Mammary epithelial cell (primary cell): ENCODE measurements around the gene PTK6.

ENCODE experiments used
- EZH2 ChIP-seq: IDR thresholded peaks from 2 replicates; pipeline ENCODE4 v1.6.1; 2012; ENCODE audit warnings: low read length, inconsistent platforms, borderline replicate concordance
- TF ChIP-seq, protein P1 (sequence below), 2 donors: IDR thresholded peaks in 1 of 2; conservative IDR thresholded peaks in 1 of 2; 2 replicates each; pipeline ENCODE4 v1.5.1; 2011 to 2012; ENCODE audit warnings: inconsistent platforms in 2 of 2, low read length in 2 of 2, mild to moderate bottlenecking in 2 of 2, control low read depth in 1 of 2, low read depth in 1 of 2; ENCODE audit not compliant: insufficient read depth in 1 of 2; ENCODE audit errors: extremely low read depth in 1 of 2

DNA sequence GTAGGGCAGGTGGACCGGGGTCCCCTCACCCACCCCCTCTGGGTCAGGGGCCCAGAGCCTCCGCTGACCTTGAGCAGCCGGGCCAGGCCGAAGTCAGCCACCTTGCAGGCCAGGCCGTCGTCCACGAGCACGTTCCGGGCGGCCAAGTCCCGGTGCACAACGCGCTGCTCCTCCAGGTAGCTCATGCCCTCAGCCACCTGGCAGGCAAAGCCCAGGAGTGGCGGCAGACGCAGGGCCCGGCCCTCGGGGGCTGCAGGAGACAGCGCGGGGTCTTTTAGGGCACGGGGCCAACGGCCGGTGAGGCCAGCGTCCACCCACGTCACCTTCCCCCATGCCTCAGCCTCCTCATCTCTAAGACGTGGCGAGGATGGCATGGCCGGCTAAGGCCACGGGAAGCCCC, 4.2 kb upstream of the PTK6 start:
- TF ChIP-seq, protein P1, sequence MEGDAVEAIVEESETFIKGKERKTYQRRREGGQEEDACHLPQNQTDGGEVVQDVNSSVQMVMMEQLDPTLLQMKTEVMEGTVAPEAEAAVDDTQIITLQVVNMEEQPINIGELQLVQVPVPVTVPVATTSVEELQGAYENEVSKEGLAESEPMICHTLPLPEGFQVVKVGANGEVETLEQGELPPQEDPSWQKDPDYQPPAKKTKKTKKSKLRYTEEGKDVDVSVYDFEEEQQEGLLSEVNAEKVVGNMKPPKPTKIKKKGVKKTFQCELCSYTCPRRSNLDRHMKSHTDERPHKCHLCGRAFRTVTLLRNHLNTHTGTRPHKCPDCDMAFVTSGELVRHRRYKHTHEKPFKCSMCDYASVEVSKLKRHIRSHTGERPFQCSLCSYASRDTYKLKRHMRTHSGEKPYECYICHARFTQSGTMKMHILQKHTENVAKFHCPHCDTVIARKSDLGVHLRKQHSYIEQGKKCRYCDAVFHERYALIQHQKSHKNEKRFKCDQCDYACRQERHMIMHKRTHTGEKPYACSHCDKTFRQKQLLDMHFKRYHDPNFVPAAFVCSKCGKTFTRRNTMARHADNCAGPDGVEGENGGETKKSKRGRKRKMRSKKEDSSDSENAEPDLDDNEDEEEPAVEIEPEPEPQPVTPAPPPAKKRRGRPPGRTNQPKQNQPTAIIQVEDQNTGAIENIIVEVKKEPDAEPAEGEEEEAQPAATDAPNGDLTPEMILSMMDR (conservative IDR thresholded peaks at IDR 0.05 in 1 of 2, IDR thresholded peaks at IDR 0.05 in 1 of 2; ENCODE audit: extremely low read depth in 1 of 2, insufficient read depth in 1 of 2, low read depth in 1 of 2, low read length in 2 of 2), result no peak
- TF ChIP-seq EZH2, result no peak
